ENCODE measurements around the gene EEF1A1.

GRCh38 chr6:73491377-73491776 is 29.5 kb downstream of the EEF1A1 start:
- TF ChIP-seq TAF1 (IDR thresholded peaks at IDR 0.05; ENCODE audit: borderline replicate concordance, insufficient read depth, low read length): no peak
- no peak for TF ChIP-seq POLR2AphosphoS5 (IDR thresholded peaks at IDR 0.05; ENCODE audit: low read depth, low read length)
- TF ChIP-seq REST (IDR thresholded peaks at IDR 0.05; ENCODE audit: insufficient read depth in 1 of 2, low read depth in 2 of 2, low read length in 2 of 2): no peak
- TF ChIP-seq SIN3A (IDR thresholded peaks at IDR 0.05; ENCODE audit: borderline replicate concordance, insufficient read depth, low read length): no peak
- TF ChIP-seq FOXP2 (optimal IDR thresholded peaks at IDR 0.05; ENCODE audit: borderline replicate concordance, extremely low read depth, extremely low read length, insufficient read depth): no peak

Data from PFSK-1 (cell line).